ENCODE measurements around the gene EXOC3L1.

The EXOC3L1 gene

GRCh38 chr16:67215706-67216105 is 25.8 kb upstream of the EXOC3L1 start:
- TF ChIP-seq CTCF (IDR thresholded peaks at IDR 0.05; ENCODE audit: low read length, missing control alignments) = no peak
- H3K4me3 ChIP-seq (replicated peaks; ENCODE audit: low read depth, low read length) = no peak overlapping the region
- no peak for DNase-seq (ENCODE audit: low read depth)

GRCh38 chr16:67213197-67214019 is 23.5 kb upstream of the EXOC3L1 start:
- TF ChIP-seq CTCF (IDR thresholded peaks at IDR 0.05; ENCODE audit: low read length, missing control alignments) = no peak
- DNase-seq (ENCODE audit: low read depth) = no peak
- H3K4me3 ChIP-seq (replicated peaks; ENCODE audit: low read depth, low read length) = no peak overlapping the region

- no peak overlapping the region for H3K4me3 ChIP-seq (replicated peaks; ENCODE audit: low read depth, low read length)
- no peak for TF ChIP-seq CTCF (IDR thresholded peaks at IDR 0.05; ENCODE audit: low read length, missing control alignments)
- no peak for DNase-seq (ENCODE audit: low read depth)
Measured at GRCh38 chr16:67212766-67213165, 22.8 kb upstream of the EXOC3L1 start.

GRCh38 chr16:67211674-67212073 is 21.7 kb upstream of the EXOC3L1 start:
- no peak for DNase-seq (ENCODE audit: low read depth)
- TF ChIP-seq CTCF (IDR thresholded peaks at IDR 0.05; ENCODE audit: low read length, missing control alignments) = no peak
- no peak overlapping the region for H3K4me3 ChIP-seq (replicated peaks; ENCODE audit: low read depth, low read length)

- no peak for TF ChIP-seq CTCF (IDR thresholded peaks at IDR 0.05; ENCODE audit: low read length, missing control alignments)
- DNase-seq (ENCODE audit: low read depth) = no peak
- H3K4me3 ChIP-seq (replicated peaks; ENCODE audit: low read depth, low read length) = no peak overlapping the region
Measured at GRCh38 chr16:67210069-67210937, 20.4 kb upstream of the EXOC3L1 start.

- no peak for DNase-seq (ENCODE audit: low read depth)
- H3K4me3 ChIP-seq (replicated peaks; ENCODE audit: low read depth, low read length) = no peak overlapping the region
- TF ChIP-seq CTCF (IDR thresholded peaks at IDR 0.05; ENCODE audit: low read length, missing control alignments) = no peak
Measured at GRCh38 chr16:67209565-67209964, 19.6 kb upstream of the EXOC3L1 start.

All from fibroblast of pulmonary artery (primary cell).